Inferior parietal cortex (tissue), 1 donor: ENCODE measurements around the gene UTRN.

Source experiments
- DNase-seq: peaks from one replicate; pipeline ENCODE4 v3.0.0-alpha.2; 2016; ENCODE audit errors: extremely low spot score

Gene UTRN

DNA sequence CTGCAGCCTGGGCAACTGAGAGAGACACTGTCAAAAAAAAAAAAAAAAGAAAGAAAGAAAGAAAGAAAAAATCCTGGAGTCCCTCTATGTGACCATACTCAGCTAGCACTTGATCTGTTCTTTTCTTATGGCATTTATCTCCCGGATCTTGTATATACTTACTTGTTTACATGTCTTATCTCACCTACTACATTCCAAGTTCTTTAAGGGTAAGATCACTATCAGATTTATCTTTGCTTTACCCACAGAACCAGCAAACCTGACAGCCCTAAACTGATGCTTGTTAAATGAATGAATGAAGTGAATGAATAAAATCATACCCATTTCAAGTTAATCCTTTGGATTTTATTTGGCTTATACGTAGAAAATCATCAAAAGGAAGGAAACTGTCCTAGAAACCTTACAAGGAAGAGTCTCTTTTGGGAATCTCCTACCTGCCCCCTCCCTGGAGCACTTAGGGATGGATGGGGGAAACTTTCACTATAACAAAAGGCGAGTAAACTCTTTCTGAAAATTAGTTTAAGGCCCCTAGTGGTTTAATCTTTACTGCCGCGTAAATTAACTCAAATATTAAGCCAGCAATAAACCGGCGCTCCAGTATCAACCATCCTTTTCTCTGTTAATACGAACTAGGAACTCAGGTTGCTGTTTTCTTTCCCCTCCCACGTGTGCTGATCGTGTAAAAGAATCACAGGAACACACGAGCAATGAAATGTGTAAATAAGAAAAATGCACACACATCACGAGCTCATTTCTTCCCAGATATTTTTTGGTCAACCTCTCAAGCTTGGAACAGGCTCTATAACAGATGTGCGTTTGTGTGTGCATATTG lies 1.3 kb upstream of the UTRN start:
- no peak for DNase-seq

- DNase-seq: peak; percentile 15
Observed at GRCh38 chr6:144284478-144284782, 705 bp upstream of the UTRN start.

DNA sequence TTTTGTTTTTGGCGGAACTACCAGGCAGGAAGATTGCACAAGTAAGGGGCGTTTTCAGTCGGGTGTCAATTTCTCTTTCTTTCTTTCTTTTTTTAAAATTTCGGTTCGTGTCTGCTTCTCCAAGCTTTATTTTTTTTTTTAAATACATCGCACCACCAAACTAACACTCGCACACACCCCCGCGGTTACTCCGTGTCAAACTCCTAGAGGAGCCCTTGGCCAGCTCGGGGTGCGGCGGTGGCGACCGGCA lies 338 bp downstream of the UTRN start:
- DNase-seq: no peak

- no peak for DNase-seq
Observed at GRCh38 chr6:144285798-144286502, 815 bp downstream of the UTRN start.

GRCh38 chr6:144286503-144287393 lies 1.6 kb downstream of the UTRN start:
- DNase-seq: no peak

- DNase-seq: no peak
Observed at GRCh38 chr6:144289006-144289405, 3.9 kb downstream of the UTRN start.

DNA sequence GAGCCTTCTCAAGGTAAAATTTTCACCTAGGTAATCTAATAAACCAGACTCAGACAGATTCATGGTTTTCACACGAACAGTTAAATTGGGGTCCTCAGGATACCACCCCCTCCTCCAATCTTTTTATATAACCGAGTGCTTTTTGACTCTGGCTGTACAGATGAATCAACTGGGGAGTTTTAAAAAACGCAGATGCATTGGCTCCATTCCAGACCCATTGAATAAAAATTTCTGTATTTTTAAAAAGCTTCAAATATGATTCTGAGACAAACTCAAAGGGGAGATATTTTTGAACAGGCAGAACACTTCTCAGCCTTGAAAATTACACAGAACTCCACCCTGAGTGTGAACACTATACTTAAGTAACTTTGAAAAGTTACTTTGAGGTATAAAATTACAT lies 7.2 kb downstream of the UTRN start:
- DNase-seq: no peak

- no peak for DNase-seq
Observed at GRCh38 chr6:144294016-144294415, 8.9 kb downstream of the UTRN start.

- no peak for DNase-seq
Observed at GRCh38 chr6:144295211-144295610, 10.1 kb downstream of the UTRN start.

GRCh38 chr6:144295981-144296767 lies 11.0 kb downstream of the UTRN start:
- no peak for DNase-seq

- DNase-seq: no peak
Observed at GRCh38 chr6:144296973-144297372, 11.8 kb downstream of the UTRN start.

- no peak for DNase-seq
Observed at GRCh38 chr6:144297511-144298100, 12.5 kb downstream of the UTRN start.

GRCh38 chr6:144298194-144298593 lies 13.1 kb downstream of the UTRN start:
- no peak for DNase-seq

DNA sequence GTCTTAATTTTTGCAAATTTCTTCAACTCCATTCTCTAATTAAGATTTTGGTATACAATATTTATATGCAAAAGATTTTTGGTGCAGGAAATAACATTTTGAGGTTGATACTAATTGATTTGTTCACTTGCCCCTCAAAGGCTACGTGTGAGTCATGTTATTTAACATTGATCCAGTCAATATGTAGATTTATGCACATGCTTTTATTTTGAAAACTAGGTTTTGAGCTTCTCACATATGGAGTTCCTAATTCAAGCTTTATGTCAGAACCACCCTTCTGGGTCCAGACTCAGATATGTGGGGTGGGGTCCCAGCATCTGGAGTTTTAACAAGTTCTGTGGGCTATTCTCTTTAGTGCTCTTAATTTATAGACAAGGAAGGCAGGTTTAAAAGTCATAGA lies 13.8 kb downstream of the UTRN start:
- DNase-seq: no peak

DNA sequence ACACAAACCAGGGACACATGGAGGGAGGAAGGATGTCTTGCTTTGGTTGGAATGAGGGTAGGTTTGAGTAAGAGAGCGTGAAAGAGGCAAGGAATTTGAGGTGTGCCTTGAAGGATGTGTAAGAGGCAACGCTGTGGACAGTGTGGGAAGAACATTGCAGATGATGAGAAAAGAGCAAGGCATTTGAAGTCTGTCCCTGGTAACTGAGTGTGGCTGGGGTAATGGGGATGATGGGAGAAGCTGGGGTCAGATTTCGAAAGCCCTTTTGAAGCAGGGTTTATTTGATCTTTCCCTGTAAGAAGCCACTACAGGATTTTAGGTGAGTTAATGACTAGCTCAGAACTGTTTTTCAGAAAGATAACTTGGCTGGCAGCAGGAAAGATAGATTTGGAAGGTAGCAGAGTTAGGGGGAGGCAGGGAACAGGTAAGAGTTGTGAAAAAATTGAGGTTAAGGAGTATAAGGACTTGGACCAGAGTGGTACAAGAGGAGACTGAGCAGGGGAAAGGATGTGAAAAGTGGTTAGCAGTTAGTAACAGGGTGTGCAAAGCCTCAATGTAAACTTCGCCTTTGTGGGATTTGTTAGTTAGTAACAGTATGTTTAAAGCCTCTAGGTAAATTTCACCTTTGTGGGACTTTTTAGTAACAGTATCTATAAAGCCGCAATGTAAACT lies 17.7 kb downstream of the UTRN start:
- no peak for DNase-seq

DNA sequence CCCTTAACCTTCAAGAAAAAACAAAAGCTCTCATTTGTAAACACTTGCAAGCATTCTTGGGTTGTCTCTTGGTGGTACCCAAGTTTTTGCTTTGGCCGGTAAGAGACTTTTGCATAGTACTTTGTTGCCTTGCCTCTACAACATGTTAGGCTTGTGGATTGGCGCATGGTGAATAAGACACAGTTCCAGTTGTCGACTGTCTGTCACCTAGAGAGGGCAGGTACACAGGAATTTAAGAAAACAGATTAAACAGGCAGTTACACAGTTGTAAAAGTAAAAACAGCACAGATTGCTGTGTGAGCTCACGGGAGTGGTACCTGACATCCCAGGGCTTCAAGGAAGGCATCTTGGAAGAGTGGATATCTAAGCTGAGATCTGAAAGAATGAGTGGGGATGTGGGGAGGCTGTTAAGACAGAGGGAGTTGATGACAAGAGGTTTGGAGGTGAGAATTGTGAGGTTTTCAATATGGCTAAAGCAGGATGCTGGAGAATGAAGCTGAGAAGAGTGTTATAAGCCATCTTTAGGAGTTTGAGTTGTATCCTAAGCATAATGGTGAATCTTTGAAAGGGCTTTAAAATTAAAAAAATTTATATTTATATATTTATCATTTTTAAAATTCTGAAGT lies 19.2 kb downstream of the UTRN start:
- DNase-seq: no peak

- no peak for DNase-seq
Observed at GRCh38 chr6:144305567-144305966, 20.4 kb downstream of the UTRN start.

- no peak for DNase-seq
Observed at GRCh38 chr6:144305985-144306384, 20.9 kb downstream of the UTRN start.

GRCh38 chr6:144307880-144308279 lies 22.7 kb downstream of the UTRN start:
- no peak for DNase-seq

GRCh38 chr6:144310765-144311164 lies 25.6 kb downstream of the UTRN start:
- DNase-seq: no peak

GRCh38 chr6:144311361-144311760 lies 26.2 kb downstream of the UTRN start:
- no peak for DNase-seq
